Liver (tissue), 9 donors: ENCODE data around the gene LTB4R2. TPM values are rescaled to one million over a fixed set of nuclear protein-coding genes. Genes with fewer than 3 reads are reported as not detected.
A peak's percentile ranks its signal among the peaks of the same experiment; 100 is the strongest.

Source experiments
- DNase-seq: peaks from one replicate; pipeline ENCODE4 v3.0.0-alpha.2; 2017; ENCODE audit warnings: low spot score
- H3K27ac ChIP-seq, 2 donors: one replicate each; pipeline ENCODE4 v1.7.0; 2013; ENCODE audit warnings: inconsistent platforms in 2 of 2, low read length in 2 of 2, control low read depth in 1 of 2, low read depth in 1 of 2, mild to moderate bottlenecking in 1 of 2
- H3K27me3 ChIP-seq, 4 donors: one replicate each; pipeline versions ENCODE4 v1.6.1 to v1.7.0; 2013; ENCODE audit warnings: low read length in 3 of 4, inconsistent platforms in 1 of 4, mild to moderate bottlenecking in 1 of 4, moderate library complexity in 1 of 4; ENCODE audit not compliant: control insufficient read depth in 4 of 4, insufficient read depth in 4 of 4
- H3K36me3 ChIP-seq, 4 donors: one replicate each; pipeline versions ENCODE4 v1.6.1 to v1.7.0; 2013; ENCODE audit warnings: low read length in 3 of 4, mild to moderate bottlenecking in 3 of 4, low read depth in 1 of 4, moderate library complexity in 1 of 4; ENCODE audit not compliant: control insufficient read depth in 4 of 4, insufficient read depth in 3 of 4
- H3K4me1 ChIP-seq, 4 donors: one replicate each; pipeline versions ENCODE4 v1.6.1 to v1.7.0; 2013; ENCODE audit warnings: low read length in 3 of 4, mild to moderate bottlenecking in 3 of 4, moderate library complexity in 1 of 4; ENCODE audit not compliant: control insufficient read depth in 4 of 4, insufficient read depth in 4 of 4
- H3K4me3 ChIP-seq, 3 donors: one replicate each; pipeline versions ENCODE4 v1.6.1 to v1.7.0; 2013; ENCODE audit warnings: low read length in 3 of 3, control low read depth in 1 of 3, low read depth in 1 of 3, mild to moderate bottlenecking in 1 of 3
- H3K9ac ChIP-seq, 2 donors: one replicate each; pipeline ENCODE4 v1.7.0; 2013; ENCODE audit warnings: low read length in 2 of 2, mild to moderate bottlenecking in 2 of 2, moderate library complexity in 2 of 2, control low read depth in 1 of 2, low read depth in 1 of 2
- H3K9me3 ChIP-seq, 4 donors: one replicate each; pipeline versions ENCODE4 v1.6.1 to v1.7.0; 2013; ENCODE audit warnings: low read length in 3 of 4; ENCODE audit not compliant: control insufficient read depth in 4 of 4
- ATF3 ChIP-seq: IDR thresholded peaks from 2 replicates; pipeline ENCODE4 v1.6.1; 2016; ENCODE audit warnings: antibody characterized with exemption
- CTCF ChIP-seq: fragments of 150-350 bp; IDR thresholded peaks from 2 replicates; pipeline ENCODE4 v1.5.1; 2017; ENCODE audit warnings: improper control_type of control experiment, low read depth, low read length; ENCODE audit not compliant: missing input control
- EGR1 ChIP-seq, 2 donors: IDR thresholded peaks; 2 replicates each; pipeline ENCODE4 v1.6.1; 2016 to 2018; ENCODE audit warnings: antibody characterized with exemption in 2 of 2, low read depth in 2 of 2
- FOXA1 ChIP-seq: IDR thresholded peaks from 2 replicates; pipeline ENCODE4 v1.6.1; 2016; ENCODE audit warnings: antibody characterized with exemption
- FOXA2 ChIP-seq: IDR thresholded peaks from 2 replicates; pipeline ENCODE4 v1.6.1; 2016; ENCODE audit warnings: antibody characterized with exemption
- GABPA ChIP-seq, 2 donors: IDR thresholded peaks in 1 of 2; conservative IDR thresholded peaks in 1 of 2; 2 replicates each; pipeline ENCODE4 v1.6.1; 2016; ENCODE audit warnings: antibody characterized with exemption in 2 of 2, mild to moderate bottlenecking in 1 of 2, moderate library complexity in 1 of 2
- HNF4A ChIP-seq, 2 donors: conservative IDR thresholded peaks; 2 replicates each; pipeline ENCODE4 v1.6.1; 2016; ENCODE audit warnings: antibody characterized with exemption in 2 of 2, mild to moderate bottlenecking in 2 of 2
- HNF4G ChIP-seq: IDR thresholded peaks from 2 replicates; pipeline ENCODE4 v1.6.1; 2016; ENCODE audit warnings: antibody characterized with exemption
- JUND ChIP-seq, 2 donors: IDR thresholded peaks; 2 replicates each; pipeline ENCODE4 v1.6.1; 2016; ENCODE audit warnings: antibody characterized with exemption in 2 of 2
- MAX ChIP-seq: IDR thresholded peaks from 2 replicates; pipeline ENCODE4 v1.6.1; 2016; ENCODE audit warnings: antibody characterized with exemption
- NR2F2 ChIP-seq: IDR thresholded peaks from 2 replicates; pipeline ENCODE4 v1.6.1; 2016; ENCODE audit warnings: antibody characterized with exemption
- RAD21 ChIP-seq, 2 donors: IDR thresholded peaks; 2 replicates each; pipeline ENCODE4 v1.6.1; 2016; ENCODE audit warnings: antibody characterized with exemption in 2 of 2, mild to moderate bottlenecking in 2 of 2
- REST ChIP-seq: IDR thresholded peaks from 2 replicates; pipeline ENCODE4 v1.6.1; 2016; ENCODE audit warnings: antibody characterized with exemption, mild to moderate bottlenecking
- RXRA ChIP-seq, 2 donors: IDR thresholded peaks; 2 replicates each; pipeline ENCODE4 v1.6.1; 2017 to 2018; ENCODE audit warnings: antibody characterized with exemption in 2 of 2, mild to moderate bottlenecking in 1 of 2
- SP1 ChIP-seq: IDR thresholded peaks from 2 replicates; pipeline ENCODE4 v1.6.1; 2018; ENCODE audit warnings: antibody characterized with exemption, mild to moderate bottlenecking
- TAF1 ChIP-seq: conservative IDR thresholded peaks from 2 replicates; pipeline ENCODE4 v1.6.1; 2016; ENCODE audit warnings: antibody characterized with exemption, mild to moderate bottlenecking
- YY1 ChIP-seq: IDR thresholded peaks from 2 replicates; pipeline ENCODE4 v1.6.1; 2016; ENCODE audit warnings: antibody characterized with exemption, mild to moderate bottlenecking
- ZBTB33 ChIP-seq: IDR thresholded peaks from 2 replicates; pipeline ENCODE4 v1.6.1; 2016; ENCODE audit warnings: antibody characterized with exemption
- WGBS: extraction: QIAGEN DNeasy Blood & Tissue Kit; methylation state at CpG from one replicate; pipeline ENCODE4 v1.1.7; 2013; 5-methylcytosine and 5-hydroxymethylcytosine counted together
- polyA plus RNA-seq, 2 donors: library from polyadenylated mRNA; stranded (reverse) in 1 of 2; unstranded in 1 of 2; fragments of 200-250 nt in 1 of 2; fragments of >200 nt in 1 of 2; fragmentation: Nextera tagmentation in 1 of 2; extraction: Ambion mirVana in 1 of 2; gene quantifications; one replicate each; pipeline versions ENCODE4 v1.2.1 to v1.2.3, GENCODE V29; 2013 to 2015
- total RNA-seq, 2 donors: library from RNA; depleted of rRNA; stranded (reverse); fragments of >200 nt; gene quantifications; one replicate each; pipeline ENCODE4 v1.2.3, GENCODE V29; 2014
- donor health status: healthy.
- donor health status: healthy.
- donor health status: healthy.
- donor health status: healthy.
- donor health status: healthy.

The LTB4R2 gene
- total and polyA plus RNA-seq, 4 donors: 0.28 to 11.3 (median 1.9) TPM

- Histone ChIP-seq H3K27ac (peak overlapping the region in 1 of 2 donors; percentile 66), H3K36me3 (no peaks in the 10 kb centered on the region), H3K4me3 (no peak overlapping the region), H3K9ac (no peak overlapping the region), H3K4me1 (peaks cover 0 to 6% (median 1%) of the 10 kb centered on the region in 4 donors), H3K9me3 (no peaks in the 10 kb centered on the region), H3K27me3 (no peaks in the 10 kb centered on the region)
- WGBS: 49% methylated on average over 7 of the region's 7 CpGs
- no peak for TF ChIP-seq ATF3
- no peak for TF ChIP-seq GABPA (IDR thresholded peaks at IDR 0.05 in 1 of 2, conservative IDR thresholded peaks at IDR 0.05 in 1 of 2)
- no peak for TF ChIP-seq FOXA2
- TF ChIP-seq MAX: peak; percentile 16
- TF ChIP-seq RXRA (IDR thresholded peaks at IDR 0.05): peak; percentile 82 to 89
- TF ChIP-seq CTCF: no peak
- TF ChIP-seq YY1: peak; percentile 56
- TF ChIP-seq RAD21 (IDR thresholded peaks at IDR 0.05): peak in 1 of 2 donors; percentile 24
- peak; percentile 29 to 42 for TF ChIP-seq JUND (IDR thresholded peaks at IDR 0.05)
- peak; percentile 96 to 98 for TF ChIP-seq HNF4A (conservative IDR thresholded peaks at IDR 0.05)
- TF ChIP-seq EGR1 (IDR thresholded peaks at IDR 0.05; ENCODE audit: low read depth in 2 of 2): no peak
- TF ChIP-seq FOXA1: peak; percentile 41
- no peak for TF ChIP-seq ZBTB33
- TF ChIP-seq HNF4G: peak; percentile 88
- peak; percentile 33 for TF ChIP-seq REST
- no peak for TF ChIP-seq TAF1
- TF ChIP-seq NR2F2: no peak
- peak; percentile 83 for TF ChIP-seq SP1
- DNase-seq: no peak
These were observed 34.1 kb downstream of the LTB4R2 start for GRCh38 chr14:24343795-24344660.
